Activated CD4-positive, alpha-beta memory T cell treated with anti-CD3 and anti-CD28 coated beads for 36 hours (primary cell): Measurements from ENCODE around the gene IGF2BP3. TPM values are rescaled to one million over a fixed set of nuclear protein-coding genes. Genes with fewer than 3 reads are reported as not detected.

Source experiments
- CTCF ChIA-PET: fragments of 350-600 bp; sonication (Branson Sonifier 250); formaldehyde crosslinking; loops from one replicate; lab custom pipeline; 2021; ENCODE audit warnings: antibody characterized with exemption, inconsistent platforms; lab: Charles Lee
- POLR2A ChIA-PET: fragments of 350-600 bp; sonication (Branson Sonifier 250); formaldehyde crosslinking; loops from one replicate; lab custom pipeline; 2021; ENCODE audit warnings: antibody characterized with exemption; lab: Charles Lee
- DNase-seq: peaks from one replicate; pipeline ENCODE4 v3.0.0-alpha.2; 2020
- H3K27ac Mint-ChIP-seq: one replicate; pipeline ENCODE4 v1.8.0; 2021; ENCODE audit warnings: mixed read lengths
- H3K27me3 Mint-ChIP-seq: one replicate; pipeline ENCODE4 v1.8.0; 2021; ENCODE audit warnings: mixed read lengths
- H3K36me3 Mint-ChIP-seq: one replicate; pipeline ENCODE4 v1.8.0; 2021; ENCODE audit warnings: mixed read lengths
- H3K4me1 Mint-ChIP-seq: one replicate; pipeline ENCODE4 v1.8.0; 2021; ENCODE audit warnings: low read depth, mixed read lengths
- H3K4me3 Mint-ChIP-seq: one replicate; pipeline ENCODE4 v1.8.0; 2021; ENCODE audit warnings: mild to moderate bottlenecking, mixed read lengths
- H3K9me3 Mint-ChIP-seq: one replicate; pipeline ENCODE4 v1.8.0; 2021; ENCODE audit warnings: mixed read lengths
- intact Hi-C: fragments of 100-400 bp; cut with micrococcal nuclease; formaldehyde crosslinking; loops from one replicate; pipeline ENCODE4 v1.15.1; 2023
- total RNA-seq, 2 experiments: library from RNA; stranded (reverse); gene quantifications; one replicate each; pipeline ENCODE4 v1.2.3, GENCODE V29; 2021

Gene IGF2BP3
- total RNA-seq, 2 experiments from 2014 or later, result 0.19 to 0.24 TPM

DNA sequence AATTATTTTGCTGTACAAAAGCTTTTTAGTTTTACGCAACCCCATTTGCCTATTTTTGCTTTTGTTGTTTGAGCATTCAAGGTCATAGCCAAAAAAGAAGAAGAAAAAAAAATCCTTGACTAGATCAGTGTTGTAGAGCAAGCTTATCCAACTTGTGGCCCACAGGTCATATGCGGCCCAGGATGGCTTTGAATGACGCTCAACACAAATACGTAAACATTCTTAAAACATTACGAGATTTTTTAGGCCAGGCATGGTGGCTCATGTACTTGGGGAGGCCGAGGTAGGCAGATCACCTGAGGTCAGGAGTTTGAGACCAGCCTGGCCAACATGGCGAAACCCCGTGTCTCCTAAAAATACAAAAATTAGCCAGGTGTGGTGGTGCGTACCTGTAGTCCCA, 179.3 kb downstream of the IGF2BP3 start:
- Mint-ChIP-seq H3K36me3 (no peaks in the 10 kb centered on the region), H3K4me3 (no peak overlapping the region), H3K4me1 (peaks cover 6% of the 10 kb centered on the region), H3K27me3 (peaks cover 3% of the 10 kb centered on the region), H3K9me3 (no peaks in the 10 kb centered on the region), H3K27ac (no peak overlapping the region)
- intact Hi-C loops, result no loop called here
- DNase-seq, result no peak
- ChIA-PET CTCF (interaction anchor here (2.4 to 2.7 kb wide), 2 partner anchors 15 to 17 kb away, joined by 7 read pairs; no protein-coding TSS in a partner anchor), POLR2A (no interaction called here)

DNA sequence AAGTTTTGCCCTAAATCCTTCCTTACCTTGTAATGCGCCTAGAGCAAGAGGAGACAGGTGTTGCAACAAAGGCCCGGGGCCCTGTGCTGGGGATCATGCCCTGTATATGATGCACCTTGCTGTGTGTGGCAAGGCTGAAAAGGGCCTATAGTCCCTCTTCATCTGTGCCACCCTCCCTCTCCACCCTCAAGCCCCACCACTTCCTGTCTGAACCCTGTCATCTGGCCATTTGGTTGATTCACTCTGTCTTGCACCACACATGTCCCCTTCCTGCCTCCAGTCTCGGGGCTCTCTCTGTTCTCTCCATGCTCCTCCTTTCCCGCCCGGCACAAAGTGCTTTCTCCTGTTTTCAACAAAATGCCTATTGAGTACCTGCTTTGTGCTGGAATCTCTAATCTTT, 182.7 kb downstream of the IGF2BP3 start:
- POLR2A ChIA-PET, result no interaction called here
- no peaks in the 10 kb centered on the region for H3K9me3 Mint-ChIP-seq

DNA sequence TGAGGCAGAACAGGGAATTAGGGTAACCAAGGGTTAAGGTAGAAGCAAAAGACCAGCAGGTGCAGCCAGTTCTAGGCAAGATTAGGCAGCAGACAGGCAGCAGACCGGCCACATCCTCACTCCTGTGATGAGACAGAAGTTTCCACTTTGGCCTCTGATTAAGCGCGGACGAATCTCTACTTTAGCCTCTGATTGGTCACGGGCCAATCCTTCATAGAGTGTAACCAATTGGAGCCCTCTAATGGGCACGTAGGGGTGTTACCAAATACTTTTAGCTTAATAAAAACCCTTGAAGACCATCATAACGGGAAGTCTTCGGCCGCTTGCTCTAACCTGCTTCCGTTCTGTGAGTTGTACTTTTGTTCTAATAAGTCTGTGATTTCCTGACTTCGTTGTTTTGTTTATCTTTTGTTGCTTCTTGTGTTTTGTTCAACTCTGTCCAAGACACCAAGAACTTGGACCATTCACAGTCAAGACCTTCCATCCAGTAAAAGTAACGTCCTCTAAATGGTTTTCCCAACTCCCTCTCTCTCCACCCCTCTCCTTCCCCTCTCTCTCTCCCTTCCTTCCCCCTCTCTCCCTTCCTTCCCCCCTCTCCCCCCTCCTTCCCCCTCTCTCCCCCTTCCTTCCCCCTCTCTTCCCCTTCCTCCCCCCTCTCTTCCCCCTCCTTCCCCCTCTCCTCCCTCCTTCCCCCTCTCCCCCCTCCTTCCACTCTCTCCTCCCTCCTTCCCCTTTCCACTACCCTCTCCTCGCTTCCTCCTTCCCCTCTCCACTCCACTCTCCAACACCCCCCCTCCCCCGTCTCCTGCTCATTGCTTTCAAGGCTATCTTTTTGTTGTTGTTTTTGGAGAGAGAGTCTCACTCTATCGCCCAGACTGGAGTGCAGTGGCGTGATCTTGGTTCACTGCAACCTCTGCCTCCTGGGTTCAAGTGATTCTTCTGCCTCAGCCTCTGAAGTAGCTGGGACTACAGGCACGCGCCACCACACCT, 184.3 kb downstream of the IGF2BP3 start:
- Mint-ChIP-seq H3K9me3 (no peaks in the 10 kb centered on the region), H3K27me3 (no peaks in the 10 kb centered on the region), H3K27ac (no peak overlapping the region), H3K4me3 (no peak overlapping the region), H3K36me3 (no peaks in the 10 kb centered on the region), H3K4me1 (peaks cover 6% of the 10 kb centered on the region)
- POLR2A ChIA-PET, result no interaction called here
- no peak for DNase-seq
- CTCF ChIA-PET, result interaction anchor here (1.0 kb wide), 1 partner anchor 13 kb away, joined by 4 read pairs; no protein-coding TSS in a partner anchor
- intact Hi-C loops, result no loop called here

More for the DNA sequence above, 182.7 kb downstream of the IGF2BP3 start:
- no peak overlapping the region for H3K27ac Mint-ChIP-seq
- H3K4me3 Mint-ChIP-seq, result no peak overlapping the region
- intact Hi-C loops, result no loop called here
- H3K36me3 Mint-ChIP-seq, result no peaks in the 10 kb centered on the region
- no peaks in the 10 kb centered on the region for H3K27me3 Mint-ChIP-seq
- peak; percentile 47 for DNase-seq
- H3K4me1 Mint-ChIP-seq, result peaks cover 6% of the 10 kb centered on the region
- CTCF ChIA-PET, result no interaction called here

DNA sequence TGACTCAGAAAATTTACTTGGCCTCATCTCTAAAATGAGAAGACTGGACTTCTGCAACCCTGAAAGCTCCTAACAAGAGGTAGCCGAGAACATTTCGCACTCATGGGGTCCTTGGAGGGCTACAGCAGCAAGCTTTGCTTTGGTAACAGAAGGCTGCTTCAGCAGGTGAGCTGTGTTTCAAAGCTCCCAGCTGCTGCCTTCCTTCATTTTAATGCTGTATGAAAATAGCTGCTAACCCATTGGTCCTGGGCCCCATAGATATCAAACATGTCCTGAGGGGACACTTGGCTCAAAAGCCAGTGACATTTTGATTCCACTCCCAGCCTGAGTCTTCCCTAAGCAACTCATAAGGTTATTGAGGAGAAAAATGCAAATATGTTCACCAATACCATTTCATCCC, 185.4 kb downstream of the IGF2BP3 start:
- Mint-ChIP-seq H3K4me3 (no peak overlapping the region), H3K27me3 (no peaks in the 10 kb centered on the region), H3K27ac (no peak overlapping the region), H3K36me3 (no peaks in the 10 kb centered on the region), H3K9me3 (no peaks in the 10 kb centered on the region), H3K4me1 (peaks cover 6% of the 10 kb centered on the region)
- ChIA-PET POLR2A (no interaction called here), CTCF (interaction anchor here (2.1 kb wide), 1 partner anchor 12 kb away, joined by 11 read pairs; no protein-coding TSS in a partner anchor)
- intact Hi-C loops, result no loop called here
- DNase-seq, result no peak

DNA sequence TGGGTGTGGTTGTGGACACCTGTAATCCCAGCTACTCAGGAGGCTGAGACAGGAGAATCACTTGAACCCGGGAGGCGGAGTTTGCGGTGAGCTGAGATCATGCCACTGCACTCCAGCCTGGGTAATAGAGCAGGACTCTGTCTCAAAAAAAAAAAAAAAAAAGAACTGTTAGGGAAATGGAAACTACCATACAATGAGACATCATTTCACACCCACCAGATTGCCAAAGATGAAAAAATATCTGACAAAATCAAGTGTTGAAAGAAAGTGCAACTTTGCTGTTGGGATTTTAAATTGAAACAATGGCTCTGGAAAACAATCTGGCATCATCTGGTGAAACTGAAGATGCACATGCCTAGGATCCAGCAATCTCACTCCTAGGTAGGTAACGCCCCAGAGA, 187.2 kb downstream of the IGF2BP3 start:
- Mint-ChIP-seq H3K9me3 (no peaks in the 10 kb centered on the region), H3K4me3 (no peak overlapping the region), H3K27ac (no peak overlapping the region), H3K4me1 (peaks cover 6% of the 10 kb centered on the region), H3K27me3 (no peaks in the 10 kb centered on the region), H3K36me3 (no peaks in the 10 kb centered on the region)
- DNase-seq, result no peak
- ChIA-PET POLR2A (no interaction called here), CTCF (interaction anchor here (0.6 to 2.1 kb wide), 3 partner anchors 10 to 261 kb away, joined by 3 to 11 read pairs (median 3); no protein-coding TSS in a partner anchor)
- intact Hi-C loops, result no loop called here

DNA sequence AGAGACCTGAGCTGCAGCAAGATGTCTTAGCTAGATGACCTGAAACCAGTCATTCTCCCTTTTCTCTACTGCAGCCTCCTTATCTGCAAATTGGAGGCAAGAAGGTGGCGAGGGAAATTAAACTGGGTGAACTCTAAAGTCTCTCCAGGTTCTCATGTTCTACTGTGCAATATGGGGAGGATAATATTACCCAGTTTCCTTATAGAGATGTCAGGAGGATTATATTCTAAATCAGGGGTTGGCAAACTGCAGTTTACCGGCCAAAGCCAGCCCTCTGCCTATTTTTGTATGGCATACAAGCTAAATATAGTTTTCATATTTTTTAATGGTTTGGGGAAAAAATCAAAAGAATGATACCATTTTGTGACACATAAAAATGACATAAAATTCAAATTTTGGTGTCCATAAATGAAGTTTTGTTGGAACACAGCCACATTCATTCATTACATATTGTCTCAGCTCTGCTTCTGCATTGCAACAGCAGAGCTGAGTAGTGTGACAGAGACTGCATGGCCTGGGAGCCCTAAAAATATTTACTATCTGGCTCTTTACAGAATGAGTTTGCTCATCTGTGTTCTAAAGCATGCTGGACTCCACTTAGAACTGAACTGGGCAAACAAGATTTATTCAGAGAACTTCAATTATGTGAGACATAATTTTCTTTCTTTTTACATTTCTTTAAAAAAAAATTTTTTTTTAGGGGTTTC, 190.3 kb downstream of the IGF2BP3 start:
- DNase-seq, result no peak
- intact Hi-C loops, result no loop called here
- ChIA-PET CTCF (interaction anchor here (1.3 to 3.0 kb wide), 3 partner anchors 78 to 241 kb away, joined by 3 to 8 read pairs (median 4); no protein-coding TSS in a partner anchor), POLR2A (no interaction called here)
- Mint-ChIP-seq H3K27me3 (no peaks in the 10 kb centered on the region), H3K4me3 (no peak overlapping the region), H3K9me3 (no peaks in the 10 kb centered on the region), H3K27ac (no peak overlapping the region), H3K4me1 (no peaks in the 10 kb centered on the region), H3K36me3 (no peaks in the 10 kb centered on the region)

DNA sequence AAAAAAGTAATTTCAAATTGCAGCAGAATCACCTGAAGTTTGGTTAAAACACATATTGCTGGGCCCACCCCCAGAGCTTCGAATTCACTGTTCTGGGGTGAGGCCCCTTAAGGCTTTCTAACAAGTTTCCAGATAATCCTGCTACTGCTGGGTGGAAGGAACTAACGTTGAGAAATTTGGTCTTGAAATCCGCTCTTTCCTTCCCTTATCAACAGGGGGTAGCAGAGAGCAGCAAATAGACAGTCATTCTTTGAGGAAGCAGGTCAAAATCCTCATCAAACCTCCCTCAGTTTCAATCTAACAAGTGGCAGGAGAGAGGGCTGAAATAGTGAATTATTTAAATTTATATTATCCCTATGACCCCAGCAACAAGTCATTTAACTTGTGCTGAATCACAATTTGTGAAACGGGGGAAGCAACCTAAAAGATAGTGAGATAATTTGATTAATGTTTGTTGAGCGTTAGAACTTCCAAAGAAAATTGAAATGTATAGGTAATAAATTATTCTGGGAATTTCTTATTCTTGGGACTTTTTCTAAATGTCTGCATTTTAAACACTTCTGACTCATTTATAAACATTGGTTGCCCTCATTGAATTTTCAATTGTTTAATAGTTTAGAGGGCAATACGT, 192.8 kb downstream of the IGF2BP3 start:
- Mint-ChIP-seq H3K9me3 (no peaks in the 10 kb centered on the region), H3K27ac (no peak overlapping the region), H3K4me3 (no peak overlapping the region), H3K4me1 (peaks cover 9% of the 10 kb centered on the region), H3K36me3 (no peaks in the 10 kb centered on the region), H3K27me3 (no peaks in the 10 kb centered on the region)
- no peak for DNase-seq
- intact Hi-C loops, result loop anchor here (1.0 to 2.0 kb wide), 3 partner anchors 69 to 268 kb away; no protein-coding TSS in a partner anchor
- ChIA-PET POLR2A (interaction anchor here (1.2 kb wide), 1 partner anchor 22 kb away, joined by 6 read pairs; no protein-coding TSS in a partner anchor), CTCF (interaction anchor here (0.6 to 9.3 kb wide), 17 partner anchors 9 to 270 kb away, joined by 3 to 129 read pairs (median 3); partner anchors contain the start of gene IGF2BP3)

DNA sequence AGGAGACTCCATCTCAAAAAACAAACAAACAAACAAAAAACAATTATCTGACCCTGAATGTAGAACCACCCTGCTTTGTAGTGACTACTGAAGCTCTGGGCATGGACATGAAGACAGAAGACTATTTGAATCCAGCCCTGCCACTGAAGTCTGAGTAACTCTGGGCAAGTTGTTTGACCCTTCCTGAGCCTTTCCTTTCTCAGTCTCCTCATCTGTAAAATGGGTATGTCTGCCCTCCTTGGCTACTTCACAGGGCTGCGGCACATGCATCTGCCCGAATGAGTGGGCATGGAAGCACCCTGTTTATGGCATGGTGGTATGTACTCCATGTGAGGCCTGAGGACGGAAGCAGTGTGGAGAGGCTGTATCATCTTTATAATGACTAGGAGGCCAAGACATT, 193.3 kb downstream of the IGF2BP3 start:
- H3K4me1 Mint-ChIP-seq, result peaks cover 9% of the 10 kb centered on the region
- POLR2A ChIA-PET, result no interaction called here

DNA sequence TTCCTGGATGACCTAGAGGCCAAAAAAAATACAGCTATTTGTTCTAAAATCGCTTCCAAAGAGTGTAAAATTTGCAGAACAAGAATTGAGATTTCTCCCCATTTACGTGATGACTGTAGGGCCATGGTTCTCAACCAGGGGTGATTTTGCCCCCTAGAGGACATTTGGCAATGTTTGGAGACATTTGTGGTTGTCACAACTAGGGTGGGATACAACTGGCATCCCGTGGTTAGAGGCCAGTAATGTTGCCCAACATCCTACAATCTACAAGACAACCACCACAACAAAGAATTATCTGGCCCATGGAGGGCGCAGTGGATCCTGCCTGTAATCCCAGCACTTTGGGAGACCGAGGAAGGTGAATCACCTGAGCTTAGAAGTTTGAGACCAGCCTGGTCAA, 193.9 kb downstream of the IGF2BP3 start:
- Mint-ChIP-seq H3K27me3 (no peaks in the 10 kb centered on the region), H3K4me3 (no peak overlapping the region), H3K9me3 (no peaks in the 10 kb centered on the region), H3K36me3 (no peaks in the 10 kb centered on the region), H3K4me1 (peaks cover 9% of the 10 kb centered on the region), H3K27ac (no peak overlapping the region)
- DNase-seq, result no peak
- ChIA-PET POLR2A (no interaction called here), CTCF (interaction anchor here (0.6 to 9.3 kb wide), 16 partner anchors 14 to 1299 kb away, joined by 3 to 129 read pairs (median 4); partner anchors contain the start of gene IGF2BP3)
- intact Hi-C loops, result loop anchor here (2.0 kb wide), 1 partner anchor 70 kb away; no protein-coding TSS in a partner anchor

More for the DNA sequence above, 193.3 kb downstream of the IGF2BP3 start:
- no peak overlapping the region for H3K4me3 Mint-ChIP-seq
- no peaks in the 10 kb centered on the region for H3K36me3 Mint-ChIP-seq
- CTCF ChIA-PET, result interaction anchor here (0.6 to 9.3 kb wide), 14 partner anchors 9 to 1298 kb away, joined by 3 to 129 read pairs (median 4); partner anchors contain the start of gene IGF2BP3
- H3K9me3 Mint-ChIP-seq, result no peaks in the 10 kb centered on the region
- DNase-seq, result no peak
- intact Hi-C loops, result loop anchor here (1.0 to 2.0 kb wide), 3 partner anchors 70 to 268 kb away; no protein-coding TSS in a partner anchor
- H3K27me3 Mint-ChIP-seq, result no peaks in the 10 kb centered on the region
- H3K27ac Mint-ChIP-seq, result no peak overlapping the region

DNA sequence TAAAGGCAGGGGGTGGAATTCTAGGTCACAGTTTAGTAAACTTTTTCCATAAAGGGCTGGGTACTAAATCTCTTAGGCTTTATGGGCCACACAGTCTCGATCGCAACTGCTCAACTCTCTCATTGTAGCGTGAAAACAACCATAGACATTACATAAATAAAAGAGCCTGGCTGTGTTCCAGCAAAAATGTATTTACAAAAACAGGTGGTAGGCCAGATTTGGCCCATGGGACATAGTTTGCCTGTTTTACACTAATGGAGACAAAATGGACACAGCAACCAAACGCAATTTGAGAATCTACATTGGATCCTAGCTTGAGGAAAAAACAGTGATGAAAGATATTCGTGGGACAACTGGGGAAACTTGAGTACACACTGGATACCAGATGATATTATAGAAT, 194.4 kb downstream of the IGF2BP3 start:
- Mint-ChIP-seq H3K27me3 (no peaks in the 10 kb centered on the region), H3K4me1 (peaks cover 9% of the 10 kb centered on the region), H3K9me3 (no peaks in the 10 kb centered on the region), H3K27ac (no peak overlapping the region), H3K4me3 (no peak overlapping the region), H3K36me3 (no peaks in the 10 kb centered on the region)
- intact Hi-C loops, result loop anchor here (2.0 kb wide), 1 partner anchor 71 kb away; no protein-coding TSS in a partner anchor
- CTCF ChIA-PET, result interaction anchor here (0.8 to 9.3 kb wide), 12 partner anchors 13 to 421 kb away, joined by 3 to 129 read pairs (median 4); no protein-coding TSS in a partner anchor
- DNase-seq, result no peak
- POLR2A ChIA-PET, result no interaction called here

DNA sequence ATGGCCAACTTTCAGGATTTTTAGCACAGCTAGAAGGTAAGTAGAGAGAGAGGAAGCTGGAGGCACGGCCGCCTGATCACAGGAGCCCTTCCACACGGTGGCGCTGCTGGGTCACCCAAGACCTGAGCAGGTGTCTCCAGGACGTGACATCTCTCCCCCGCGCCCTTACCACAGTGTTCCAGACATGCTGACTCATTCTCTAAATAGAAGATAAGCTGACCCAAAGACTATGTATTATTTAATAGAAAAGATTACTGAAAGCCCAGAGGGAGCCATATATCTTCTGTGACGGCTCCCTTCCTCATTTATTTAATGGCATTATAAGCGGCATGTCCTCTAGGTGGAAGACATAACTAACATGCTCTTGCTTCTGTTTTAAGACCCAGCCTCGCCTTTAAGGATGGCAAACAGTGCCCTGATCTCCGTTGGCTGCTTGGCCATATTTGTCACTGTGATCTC, 197.1 kb downstream of the IGF2BP3 start:
- Mint-ChIP-seq H3K36me3 (no peaks in the 10 kb centered on the region), H3K27me3 (peaks cover 3% of the 10 kb centered on the region), H3K4me1 (peaks cover 9% of the 10 kb centered on the region), H3K27ac (peak overlapping the region; percentile 20), H3K4me3 (peak overlapping the region; percentile 61), H3K9me3 (no peaks in the 10 kb centered on the region)
- peak; percentile 93 for DNase-seq
- intact Hi-C loops, result loop anchor here (1.0 to 5.0 kb wide), 9 partner anchors 11 to 439 kb away; partner anchors contain the start of genes MALSU1, STK31 and TRA2A
- ChIA-PET POLR2A (interaction anchor here (0.7 kb wide), 1 partner anchor 253 kb away, joined by 4 read pairs; no protein-coding TSS in a partner anchor), CTCF (interaction anchor here (0.6 to 9.3 kb wide), 67 partner anchors 10 to 444 kb away, joined by 3 to 129 read pairs (median 4); partner anchors contain the start of gene CCDC126)
